Neural crest cell (in vitro differentiated cells): ENCODE measurements around the gene SLC26A8. TPM values are rescaled to one million over a fixed set of nuclear protein-coding genes. Genes with fewer than 3 reads are reported as not detected.

Experiments
- DNase-seq: peaks from one replicate; pipeline ENCODE4 v3.0.0; 2021; ENCODE audit warnings: low read depth, mixed read lengths, low spot score
- H3K27ac Mint-ChIP-seq: one replicate; pipeline ENCODE4 v1.8.0; 2021; ENCODE audit warnings: mild to moderate bottlenecking, mixed read lengths; ENCODE audit not compliant: unreplicated experiment
- H3K27me3 Mint-ChIP-seq: 2 replicates; pipeline ENCODE4 v1.8.0; 2021; ENCODE audit warnings: low read depth, mild to moderate bottlenecking, mixed read lengths
- H3K36me3 Mint-ChIP-seq: 2 replicates; pipeline ENCODE4 v1.8.0; 2021; ENCODE audit warnings: low read depth, mild to moderate bottlenecking, mixed read lengths
- H3K4me1 Mint-ChIP-seq: 2 replicates; pipeline ENCODE4 v1.8.0; 2021; ENCODE audit warnings: mixed read lengths
- H3K4me3 Mint-ChIP-seq: one replicate; pipeline ENCODE4 v1.8.0; 2021; ENCODE audit warnings: mild to moderate bottlenecking, mixed read lengths
- H3K9me3 Mint-ChIP-seq: 2 replicates; pipeline ENCODE4 v1.8.0; 2021; ENCODE audit warnings: mixed read lengths
- total RNA-seq: library from RNA; stranded (reverse); gene quantifications from 2 replicates; pipeline ENCODE4 v1.2.1, GENCODE V29; 2021
- TF ChIP-seq, protein P1 (sequence below): fragments of 200-600 bp; sonication (generic); conservative IDR thresholded peaks from 2 replicates; pipeline ENCODE4 v1.5.0; 2021; ENCODE audit warnings: antibody characterized with exemption, mild to moderate bottlenecking

The SLC26A8 gene
- total RNA-seq, 1 donor from 2014 or later: 0.33 TPM

- Mint-ChIP-seq H3K4me3 (no peak overlapping the region), H3K9me3 (no peaks in the 10 kb centered on the region), H3K4me1 (peaks cover 4% of the 10 kb centered on the region), H3K36me3 (no peaks in the 10 kb centered on the region), H3K27me3 (peaks cover 7% of the 10 kb centered on the region), H3K27ac (no peak overlapping the region)
- no peak for DNase-seq
- TF ChIP-seq, protein P1, sequence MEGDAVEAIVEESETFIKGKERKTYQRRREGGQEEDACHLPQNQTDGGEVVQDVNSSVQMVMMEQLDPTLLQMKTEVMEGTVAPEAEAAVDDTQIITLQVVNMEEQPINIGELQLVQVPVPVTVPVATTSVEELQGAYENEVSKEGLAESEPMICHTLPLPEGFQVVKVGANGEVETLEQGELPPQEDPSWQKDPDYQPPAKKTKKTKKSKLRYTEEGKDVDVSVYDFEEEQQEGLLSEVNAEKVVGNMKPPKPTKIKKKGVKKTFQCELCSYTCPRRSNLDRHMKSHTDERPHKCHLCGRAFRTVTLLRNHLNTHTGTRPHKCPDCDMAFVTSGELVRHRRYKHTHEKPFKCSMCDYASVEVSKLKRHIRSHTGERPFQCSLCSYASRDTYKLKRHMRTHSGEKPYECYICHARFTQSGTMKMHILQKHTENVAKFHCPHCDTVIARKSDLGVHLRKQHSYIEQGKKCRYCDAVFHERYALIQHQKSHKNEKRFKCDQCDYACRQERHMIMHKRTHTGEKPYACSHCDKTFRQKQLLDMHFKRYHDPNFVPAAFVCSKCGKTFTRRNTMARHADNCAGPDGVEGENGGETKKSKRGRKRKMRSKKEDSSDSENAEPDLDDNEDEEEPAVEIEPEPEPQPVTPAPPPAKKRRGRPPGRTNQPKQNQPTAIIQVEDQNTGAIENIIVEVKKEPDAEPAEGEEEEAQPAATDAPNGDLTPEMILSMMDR: no peak
These were observed 47.1 kb downstream of the SLC26A8 start for GRCh38 chr6:35977308-35977707.

DNA sequence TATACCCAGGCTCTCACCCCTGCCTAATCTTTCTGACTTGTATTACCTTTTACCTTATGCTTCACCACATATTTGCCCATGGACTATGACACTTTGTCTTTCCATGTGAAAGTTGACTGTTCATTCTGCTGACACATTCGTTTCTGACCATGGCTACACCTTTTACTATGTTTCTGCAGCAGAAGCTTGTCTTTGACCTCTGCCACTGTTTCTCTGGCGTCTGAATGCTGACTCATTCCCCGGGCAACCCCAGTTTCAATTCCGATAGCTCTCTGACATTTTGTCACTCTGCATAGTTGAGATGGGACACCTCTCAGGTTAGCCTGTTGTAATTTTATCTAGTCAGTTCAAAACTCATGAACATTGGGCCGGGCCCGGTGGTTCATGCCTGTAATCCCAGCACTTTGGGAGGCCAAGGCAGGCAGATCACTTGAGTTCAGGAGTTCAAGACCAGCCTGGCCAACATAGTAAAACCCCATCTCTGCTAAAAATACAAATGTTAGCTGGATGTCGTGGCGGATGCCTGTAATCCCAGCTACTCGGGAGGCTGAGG, 50.7 kb downstream of the SLC26A8 start:
- Mint-ChIP-seq H3K27ac (no peak overlapping the region), H3K9me3 (no peaks in the 10 kb centered on the region), H3K27me3 (no peaks in the 10 kb centered on the region), H3K36me3 (no peaks in the 10 kb centered on the region), H3K4me3 (no peak overlapping the region), H3K4me1 (peaks cover 4% of the 10 kb centered on the region)
- TF ChIP-seq, protein P1: no peak
- DNase-seq: no peak

- Mint-ChIP-seq H3K9me3 (no peaks in the 10 kb centered on the region), H3K27me3 (no peaks in the 10 kb centered on the region), H3K27ac (no peak overlapping the region), H3K4me1 (peaks cover 4% of the 10 kb centered on the region), H3K36me3 (no peaks in the 10 kb centered on the region), H3K4me3 (no peak overlapping the region)
- DNase-seq: peak; percentile 2
- TF ChIP-seq, protein P1: no peak
These were observed 51.7 kb downstream of the SLC26A8 start for GRCh38 chr6:35972471-35973367.

DNA sequence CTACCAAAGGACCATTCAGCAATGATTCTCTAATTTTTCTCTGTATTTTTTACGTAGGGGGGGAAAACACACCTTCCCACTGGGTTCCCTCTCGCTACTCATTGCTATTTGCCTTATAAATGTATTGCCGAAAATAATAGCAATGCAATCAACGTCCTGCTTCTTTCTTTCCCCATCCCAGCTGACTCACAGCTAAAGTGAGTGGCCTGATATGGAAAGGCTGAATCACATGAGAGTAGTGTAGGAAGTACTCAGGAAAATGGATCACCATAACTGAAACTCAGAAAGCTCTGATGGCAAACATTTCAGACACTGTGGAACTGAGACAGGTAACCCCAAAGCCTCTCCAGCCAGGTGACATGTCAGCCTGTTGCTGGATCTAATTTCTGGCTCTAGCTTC, 54.3 kb downstream of the SLC26A8 start:
- H3K27me3 Mint-ChIP-seq: no peaks in the 10 kb centered on the region
- no peaks in the 10 kb centered on the region for H3K36me3 Mint-ChIP-seq
- peaks cover 4% of the 10 kb centered on the region for H3K4me1 Mint-ChIP-seq
- no peak overlapping the region for H3K4me3 Mint-ChIP-seq
- TF ChIP-seq, protein P1: no peak
- H3K27ac Mint-ChIP-seq: no peak overlapping the region
- no peaks in the 10 kb centered on the region for H3K9me3 Mint-ChIP-seq
- DNase-seq: no peak

GRCh38 chr6:35969646-35970045, 54.8 kb downstream of the SLC26A8 start:
- no peak for DNase-seq
- H3K27me3 Mint-ChIP-seq: no peaks in the 10 kb centered on the region
- H3K4me1 Mint-ChIP-seq: peaks cover 4% of the 10 kb centered on the region
- H3K4me3 Mint-ChIP-seq: no peak overlapping the region
- no peaks in the 10 kb centered on the region for H3K36me3 Mint-ChIP-seq
- H3K9me3 Mint-ChIP-seq: no peaks in the 10 kb centered on the region
- TF ChIP-seq, protein P1: no peak
- H3K27ac Mint-ChIP-seq: no peak overlapping the region
